PC-9 (cell line): ENCODE data around the gene SLC9A6. TPM values are rescaled to one million over a fixed set of nuclear protein-coding genes. Genes with fewer than 3 reads are reported as not detected.
A peak's percentile ranks its signal among the peaks of the same experiment; 100 is the strongest.

Source experiments
- BruUV-seq: library from RNA; stranded (reverse); fragments of 400-500 nt; replicated peaks from 2 replicates; lab custom pipeline; 2021; lab: Mats Ljungman, UMichigan
- CTCF ChIA-PET: fragments of 300-600 bp; sonication (Branson Sonifier 250); formaldehyde crosslinking; loops from one replicate; lab custom pipeline; 2022; ENCODE audit warnings: antibody characterized with exemption; lab: Charles Lee
- POLR2A ChIA-PET: fragments of 300-600 bp; sonication (Branson Sonifier 250); formaldehyde crosslinking; loops from one replicate; lab custom pipeline; 2022; ENCODE audit warnings: antibody characterized with exemption; ENCODE audit not compliant: unreplicated experiment; lab: Charles Lee
- DNase-seq, 2 experiments: peaks; one replicate each; pipeline versions ENCODE4 v3.0.0 to v3.0.0-alpha.2; 2015 to 2022; ENCODE audit warnings: mixed read lengths in 1 of 2
- H2AFZ ChIP-seq: fragments of 200-600 bp; sonication (generic); 2 replicates; pipeline ENCODE4 v1.8.1; 2017; ENCODE audit warnings: antibody characterized with exemption
- H3F3A ChIP-seq: fragments of 200-600 bp; sonication (generic); 2 replicates; pipeline ENCODE4 v1.8.1; 2017; ENCODE audit warnings: antibody characterized with exemption, mild to moderate bottlenecking, low read depth; ENCODE audit not compliant: insufficient read depth
- H3K27ac ChIP-seq: fragments of 200-600 bp; sonication (generic); 2 replicates; pipeline ENCODE4 v1.6.1; 2016; ENCODE audit warnings: mixed run types
- H3K27me3 ChIP-seq: fragments of 200-600 bp; sonication (generic); 2 replicates; pipeline ENCODE4 v1.6.1; 2016; ENCODE audit warnings: low read depth, mixed run types; ENCODE audit not compliant: insufficient read depth
- H3K36me3 ChIP-seq: fragments of 200-600 bp; sonication (generic); 2 replicates; pipeline ENCODE4 v1.6.1; 2016; ENCODE audit warnings: low read depth, mixed run types
- H3K4me1 ChIP-seq: fragments of 200-600 bp; sonication (generic); replicated peaks from 2 replicates; pipeline ENCODE4 v1.6.1; 2016; ENCODE audit warnings: mixed run types; ENCODE audit not compliant: insufficient read depth
- H3K4me2 ChIP-seq: fragments of 200-600 bp; sonication (generic); 2 replicates; pipeline ENCODE4 v1.6.1; 2017; ENCODE audit warnings: mixed run types
- H3K4me3 ChIP-seq: fragments of 200-600 bp; sonication (generic); 2 replicates; pipeline ENCODE4 v1.6.1; 2016; ENCODE audit warnings: mixed run types
- H3K79me2 ChIP-seq: fragments of 200-600 bp; sonication (generic); 2 replicates; pipeline ENCODE4 v1.6.1; 2017; ENCODE audit warnings: low read depth, mixed run types
- H3K9me2 ChIP-seq: fragments of 200-600 bp; sonication (generic); 2 replicates; pipeline ENCODE4 v1.8.1; 2017; ENCODE audit warnings: mild to moderate bottlenecking; ENCODE audit not compliant: insufficient read depth
- H3K9me3 ChIP-seq: fragments of 200-600 bp; sonication (generic); 2 replicates; pipeline ENCODE4 v1.8.1; 2016; ENCODE audit warnings: low read depth; ENCODE audit not compliant: insufficient read depth
- H4K20me1 ChIP-seq: fragments of 200-600 bp; sonication (generic); 2 replicates; pipeline ENCODE4 v1.8.1; 2017; ENCODE audit not compliant: insufficient read depth
- CTCF ChIP-seq: fragments of 200-600 bp; sonication (generic); conservative IDR thresholded peaks from 2 replicates; pipeline ENCODE4 v1.6.1; 2017; ENCODE audit warnings: mixed run types, antibody characterized with exemption, mild to moderate bottlenecking, moderate library complexity
- EZH2 ChIP-seq: fragments of 200-600 bp; sonication (generic); IDR thresholded peaks from 2 replicates; pipeline ENCODE4 v1.8.0; 2017; ENCODE audit warnings: antibody characterized with exemption, low read depth
- intact Hi-C: fragments of 100-400 bp; cut with micrococcal nuclease; formaldehyde crosslinking; loops from one replicate; pipeline ENCODE4 v1.10.0; 2022; ENCODE audit not compliant: unreplicated experiment
- total RNA-seq: library from RNA; stranded (reverse); gene quantifications from 2 replicates; pipeline ENCODE4 v1.2.3, GENCODE V29; 2021

SLC9A6 gene
- total RNA-seq, 1 experiment from 2014 or later, result 16.5 TPM

GRCh38 chrX:135975421-135975820 is 9.8 kb upstream of the SLC9A6 start:
- no peak overlapping the region for H3K4me2 ChIP-seq
- H2AFZ ChIP-seq, result no peak overlapping the region
- no TSS peak for BruUV-seq
- no peak overlapping the region for H3K4me3 ChIP-seq
- H3K79me2 ChIP-seq, result peaks cover 26% of the 10 kb centered on the region
- H3K9me3 ChIP-seq, result no peaks in the 10 kb centered on the region
- no peak for DNase-seq
- no peaks in the 10 kb centered on the region for H3K9me2 ChIP-seq
- peaks cover 28% of the 10 kb centered on the region for H3K4me1 ChIP-seq
- no peak for TF ChIP-seq EZH2
- TF ChIP-seq CTCF, result no peak
- H3K36me3 ChIP-seq, result no peaks in the 10 kb centered on the region
- intact Hi-C loops, result loop anchor here (10.0 kb wide), 1 partner anchor 159 kb away; no protein-coding TSS in a partner anchor
- 0 out of 2 replicates have a peak, but pooled peaks cover 10% of the 10 kb centered on the region for H3K27me3 ChIP-seq
- no peak overlapping the region for H3K27ac ChIP-seq
- CTCF ChIA-PET, result no interaction called here
- H3F3A ChIP-seq, result peaks cover 42% of the 10 kb centered on the region
- POLR2A ChIA-PET, result no interaction called here
- peaks cover 12% of the 10 kb centered on the region; the same call in 1 of the 2 replicates for H4K20me1 ChIP-seq

- peak overlapping the region; percentile 71 for H3K4me2 ChIP-seq
Measured at GRCh38 chrX:135977611-135978010, 7.6 kb upstream of the SLC9A6 start.

GRCh38 chrX:135981010-135981409 is 4.2 kb upstream of the SLC9A6 start:
- no peaks in the 10 kb centered on the region for H4K20me1 ChIP-seq
- POLR2A ChIA-PET, result no interaction called here
- intact Hi-C loops, result no loop called here
- no peaks in the 10 kb centered on the region for H3K79me2 ChIP-seq
- H3K4me3 ChIP-seq, result no peak overlapping the region
- 0 out of 2 replicates have a peak, but pooled peaks cover 10% of the 10 kb centered on the region for H3K27me3 ChIP-seq
- H2AFZ ChIP-seq, result no peak overlapping the region
- DNase-seq, result no peak
- H3K36me3 ChIP-seq, result no peaks in the 10 kb centered on the region
- CTCF ChIA-PET, result no interaction called here
- H3K27ac ChIP-seq, result no peak overlapping the region
- H3K9me3 ChIP-seq, result no peaks in the 10 kb centered on the region
- no peak overlapping the region for H3K4me2 ChIP-seq
- TF ChIP-seq CTCF, result no peak
- H3F3A ChIP-seq, result peaks cover 20% of the 10 kb centered on the region
- H3K4me1 ChIP-seq, result peaks cover 29% of the 10 kb centered on the region
- H3K9me2 ChIP-seq, result no peaks in the 10 kb centered on the region
- BruUV-seq, result no TSS peak

More at GRCh38 chrX:135977611-135978010, 7.6 kb upstream of the SLC9A6 start:
- ChIA-PET POLR2A (interaction anchor here (0.5 to 0.6 kb wide), 3 partner anchors 154 to 1351 kb away, joined by 3 to 6 read pairs (median 3); no protein-coding TSS in a partner anchor), CTCF (interaction anchor here (0.7 kb wide), 2 partner anchors 50 to 529 kb away, joined by 3 read pairs; no protein-coding TSS in a partner anchor)
- Histone ChIP-seq H3K27me3 (0 out of 2 replicates have a peak, but pooled peaks cover 10% of the 10 kb centered on the region), H4K20me1 (peaks cover 3% of the 10 kb centered on the region; the same call in 1 of the 2 replicates), H2AFZ (no peak overlapping the region), H3K27ac (no peak overlapping the region), H3K4me1 (peaks cover 25% of the 10 kb centered on the region), H3K9me3 (no peaks in the 10 kb centered on the region), H3K79me2 (peaks cover 8% of the 10 kb centered on the region), H3K9me2 (no peaks in the 10 kb centered on the region), H3K4me3 (peak overlapping the region; percentile 32; the same call in 1 of the 2 replicates), H3F3A (peaks cover 42% of the 10 kb centered on the region), H3K36me3 (no peaks in the 10 kb centered on the region)
- DNase-seq, result peak in 1 of 2 experiments; percentile 93
- no TSS peak for BruUV-seq
- intact Hi-C loops, result loop anchor here (1.0 to 10.0 kb wide), 2 partner anchors 8 to 157 kb away; partner anchors contain the start of gene SLC9A6
- TF ChIP-seq CTCF, result no peak
